GM12878 (cell line): Measurements from ENCODE around the gene TIMM17A. TPM values are rescaled to one million over a fixed set of nuclear protein-coding genes. Genes with fewer than 3 reads are reported as not detected.
A peak's percentile ranks its signal among the peaks of the same experiment; 100 is the strongest.

Source experiments
- ATAC-seq: fragments of 200-7000 bp; cut with Tn5 transposase; 3 replicates; pipeline ENCODE4 v1.9.1; 2020; ENCODE audit warnings: mild to moderate bottlenecking, moderate library complexity
- BruUV-seq: library from RNA; stranded (reverse); fragments of 400-500 nt; replicated peaks from 2 replicates; lab custom pipeline; 2021; lab: Mats Ljungman, UMichigan
- CTCF ChIA-PET: fragments of 300-600 bp; sonication (Branson Sonifier 250); formaldehyde crosslinking; extraction: SDS; loops from one replicate; lab custom pipeline; 2021; ENCODE audit warnings: inconsistent platforms; lab: Yijun Ruan, JAX
- POLR2A ChIA-PET: fragments of 350-600 bp; formaldehyde crosslinking; extraction: SDS; loops from one replicate; lab custom pipeline; 2021; ENCODE audit warnings: inconsistent platforms; lab: Charles Lee
- RAD21 ChIA-PET: fragments of 300-600 bp; sonication (Branson Sonifier 250); formaldehyde crosslinking; loops from one replicate; lab custom pipeline; 2023; ENCODE audit warnings: antibody characterized with exemption; ENCODE audit not compliant: unreplicated experiment; lab: Charles Lee
- SMC1A ChIA-PET: fragments of 300-600 bp; sonication (Branson Sonifier 250); formaldehyde crosslinking; loops from one replicate; lab custom pipeline; 2023; ENCODE audit not compliant: unreplicated experiment, uncharacterized antibody; lab: Charles Lee
- DNase-seq: peaks from one replicate; pipeline ENCODE4 v3.0.0-alpha.2; 2011; ENCODE audit warnings: low read depth, low spot score
- FAIRE-seq: peaks from 3 replicates; lab custom pipeline; 2011; peaks lifted over from hg19 to GRCh38; lab: Jason Lieb, UNC
- H2AFZ ChIP-seq: 2 replicates; pipeline ENCODE4 v1.6.0; 2011; ENCODE audit warnings: low read depth, low read length, control low read depth; ENCODE audit not compliant: control insufficient read depth
- H3K27ac ChIP-seq: 2 replicates; pipeline ENCODE4 v1.5.1; 2011; ENCODE audit warnings: control low read depth; ENCODE audit not compliant: control insufficient read depth, insufficient read depth
- H3K27me3 ChIP-seq, 2 experiments: replicated peaks in 1 of 2; 2 replicates each; pipeline versions ENCODE4 v1.6.0 to v1.6.1; 2011; ENCODE audit warnings: low read length in 1 of 2; ENCODE audit not compliant: control insufficient read depth in 2 of 2, insufficient read depth in 2 of 2
- H3K36me3 ChIP-seq, 2 experiments: 2 replicates each; pipeline ENCODE4 v1.5.1; 2011; ENCODE audit warnings: low read length in 1 of 2; ENCODE audit not compliant: control insufficient read depth in 2 of 2, insufficient read depth in 2 of 2
- H3K4me1 ChIP-seq: 2 replicates; pipeline ENCODE4 v1.6.1; 2011; ENCODE audit warnings: mild to moderate bottlenecking, low read length, moderate library complexity, mixed read lengths; ENCODE audit not compliant: control insufficient read depth, insufficient read depth
- H3K4me2 ChIP-seq: 2 replicates; pipeline ENCODE4 v1.6.0; 2011; ENCODE audit warnings: control low read depth; ENCODE audit not compliant: control insufficient read depth, insufficient read depth
- H3K4me3 ChIP-seq: fragments of 200-600 bp; sonication (generic); 2 replicates; pipeline ENCODE4 v1.5.1; 2016
- H3K79me2 ChIP-seq: 2 replicates; pipeline ENCODE4 v1.6.0; 2011; ENCODE audit warnings: low read length; ENCODE audit not compliant: control insufficient read depth, insufficient read depth
- H3K9ac ChIP-seq: 2 replicates; pipeline ENCODE4 v1.8.0; 2011; ENCODE audit warnings: low read length, control low read depth, mixed read lengths; ENCODE audit not compliant: control insufficient read depth, insufficient read depth
- H3K9me3 ChIP-seq: replicated peaks from 3 replicates; pipeline ENCODE4 v1.5.1; 2011; ENCODE audit warnings: mild to moderate bottlenecking, low read length; ENCODE audit not compliant: control insufficient read depth, insufficient read depth
- H4K20me1 ChIP-seq: 2 replicates; pipeline ENCODE4 v1.6.0; 2011; ENCODE audit not compliant: control insufficient read depth, insufficient read depth
- ASH2L ChIP-seq: fragments of 300-600, 200-600 bp; sonication (generic); IDR thresholded peaks from 2 replicates; pipeline ENCODE4 v1.6.1; 2017; ENCODE audit warnings: low read depth, mild to moderate bottlenecking, borderline replicate concordance
- BACH1 ChIP-seq: fragments of 450-650 bp; IDR thresholded peaks from 2 replicates; pipeline ENCODE4 v1.6.1; 2017; ENCODE audit warnings: mild to moderate bottlenecking, borderline replicate concordance
- EED ChIP-seq: sonication (generic); IDR thresholded peaks from 2 replicates; pipeline ENCODE4 v1.6.1; 2016; ENCODE audit warnings: antibody characterized with exemption, low read depth
- FOXM1 ChIP-seq: IDR thresholded peaks from 2 replicates; pipeline ENCODE4 v1.6.1; 2012; ENCODE audit warnings: low read depth, mild to moderate bottlenecking, inconsistent platforms, low read length, moderate library complexity
- NBN ChIP-seq: fragments of 450-650 bp; IDR thresholded peaks from 2 replicates; pipeline ENCODE4 v1.6.1; 2016
- NFXL1 ChIP-seq: fragments of 450-650 bp; IDR thresholded peaks from 2 replicates; pipeline ENCODE4 v1.6.1; 2017; ENCODE audit warnings: antibody characterized with exemption, mild to moderate bottlenecking, borderline replicate concordance
- NFYA ChIP-seq: IDR thresholded peaks from 2 replicates; pipeline ENCODE4 v1.6.1; 2011; ENCODE audit warnings: low read depth, mild to moderate bottlenecking, low read length, improper control_type of control experiment, borderline replicate concordance
- NFYB ChIP-seq: IDR thresholded peaks from 2 replicates; pipeline ENCODE4 v1.6.1; 2011; ENCODE audit warnings: low read depth, mild to moderate bottlenecking, low read length, improper control_type of control experiment, moderate library complexity; ENCODE audit not compliant: insufficient read depth
- NR2C1 ChIP-seq: fragments of 450-650 bp; IDR thresholded peaks from 2 replicates; pipeline ENCODE4 v1.6.1; 2017; ENCODE audit warnings: antibody characterized with exemption, mild to moderate bottlenecking, moderate library complexity
- PAX5 ChIP-seq: IDR thresholded peaks from 2 replicates; pipeline ENCODE4 v1.6.1; 2011; ENCODE audit warnings: low read depth, low read length, borderline replicate concordance
- RELB ChIP-seq: fragments of 450-650 bp; IDR thresholded peaks from 2 replicates; pipeline ENCODE4 v1.6.1; 2017; ENCODE audit warnings: low read depth, mild to moderate bottlenecking, moderate library complexity
- TAF1 ChIP-seq: IDR thresholded peaks from 2 replicates; pipeline ENCODE4 v1.6.1; 2011; ENCODE audit warnings: mild to moderate bottlenecking, low read depth, low read length, borderline replicate concordance
- TCF7 ChIP-seq: IDR thresholded peaks from 2 replicates; pipeline ENCODE4 v1.6.1; 2014; ENCODE audit warnings: antibody characterized with exemption, borderline replicate concordance
- WRNIP1 ChIP-seq: IDR thresholded peaks from 2 replicates; pipeline ENCODE4 v1.6.1; 2011; ENCODE audit warnings: low read depth, low read length, improper control_type of control experiment, borderline replicate concordance
- ZNF207 ChIP-seq: fragments of 450-650 bp; IDR thresholded peaks from 2 replicates; pipeline ENCODE4 v1.6.1; 2014; ENCODE audit warnings: antibody characterized with exemption, mild to moderate bottlenecking, borderline replicate concordance
- ZNF217 ChIP-seq: fragments of 450-650 bp; IDR thresholded peaks from 2 replicates; pipeline ENCODE4 v1.6.1; 2017; ENCODE audit warnings: antibody characterized with exemption, mild to moderate bottlenecking
- ZNF384 ChIP-seq: IDR thresholded peaks from 2 replicates; pipeline ENCODE4 v1.6.1; 2012; ENCODE audit warnings: low read depth, mild to moderate bottlenecking, low read length, improper control_type of control experiment, borderline replicate concordance
- ZNF687 ChIP-seq: fragments of 450-650 bp; IDR thresholded peaks from 2 replicates; pipeline ENCODE4 v1.6.1; 2017; ENCODE audit warnings: mild to moderate bottlenecking, moderate library complexity
- WGBS: methylation state at CpG from one replicate; pipeline ENCODE4 v1.1.6; 2016; ENCODE audit warnings: low lambda C conversion rate; ENCODE audit not compliant: insufficient replicate concordance, insufficient coverage; ENCODE audit errors: missing lambda C conversion rate; 5-methylcytosine and 5-hydroxymethylcytosine counted together
- in situ Hi-C: fragments of 300-500 bp; cut with MboI; formaldehyde crosslinking; loops from 9 replicates; pipeline ENCODE4 v1.14.3; 2018; ENCODE audit warnings: mixed read lengths
- intact Hi-C: fragments of 100-400 bp; cut with micrococcal nuclease; formaldehyde crosslinking; loops from one replicate; pipeline ENCODE4 v1.14.2; 2022; ENCODE audit not compliant: unreplicated experiment
- polyA plus RNA-seq, 11 experiments: library from polyadenylated mRNA; depleted of rRNA in 4 of 11; unstranded in 6 of 11; stranded (reverse) in 5 of 11; fragments of >200 nt; fragmentation: Nextera tagmentation in 4 of 11; fragmentation: Illumina TruSeq in 1 of 11; extraction: Ambion mirVana in 4 of 11; extraction: Trizol in 1 of 11; gene quantifications; 1 replicate in 1 of 11; 2 replicates in 10 of 11; pipeline versions ENCODE4 v1.2.1 to v1.2.3, GENCODE V29; 2011 to 2016; ENCODE audit warnings: inconsistent platforms in 2 of 11, missing spikeins in 2 of 11, low read depth in 1 of 11
- total RNA-seq, 4 experiments: library from RNA; depleted of rRNA in 3 of 4; stranded (reverse); fragments of >200 nt in 3 of 4; fragmentation: Illumina TruSeq in 1 of 4; extraction: Trizol in 1 of 4; gene quantifications; 2 replicates each; pipeline versions ENCODE4 v1.2.1 to v1.2.3, GENCODE V29; 2013 to 2021

TIMM17A gene
- total and polyA plus RNA-seq, 10 of the 15 experiments (the other 5 are each of a cell fraction or from before 2014, with no cell fraction given): 68.6 to 357 (median 92.4) TPM

DNA sequence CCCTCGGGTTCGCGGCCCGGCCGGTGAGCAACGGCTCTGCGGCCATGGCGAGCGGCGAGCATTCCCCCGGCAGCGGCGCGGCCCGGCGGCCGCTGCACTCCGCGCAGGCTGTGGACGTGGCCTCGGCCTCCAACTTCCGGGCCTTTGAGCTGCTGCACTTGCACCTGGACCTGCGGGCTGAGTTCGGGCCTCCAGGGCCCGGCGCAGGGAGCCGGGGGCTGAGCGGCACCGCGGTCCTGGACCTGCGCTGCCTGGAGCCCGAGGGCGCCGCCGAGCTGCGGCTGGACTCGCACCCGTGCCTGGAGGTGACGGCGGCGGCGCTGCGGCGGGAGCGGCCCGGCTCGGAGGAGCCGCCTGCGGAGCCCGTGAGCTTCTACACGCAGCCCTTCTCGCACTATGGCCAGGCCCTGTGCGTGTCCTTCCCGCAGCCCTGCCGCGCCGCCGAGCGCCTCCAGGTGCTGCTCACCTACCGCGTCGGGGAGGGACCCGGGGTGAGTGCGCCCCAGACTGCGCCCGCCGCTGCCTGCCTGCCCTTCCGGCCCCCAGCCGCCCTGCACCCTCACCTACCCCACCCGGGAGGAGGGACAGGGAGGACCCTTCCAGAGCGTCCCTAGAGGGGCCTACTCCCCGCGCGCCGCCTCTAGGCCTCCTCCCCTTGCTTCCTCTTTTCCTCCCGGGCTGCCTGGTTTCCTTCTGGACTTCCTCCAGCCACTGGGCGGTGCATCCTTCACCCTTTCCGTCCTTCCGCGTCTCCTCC, 27.5 kb downstream of the TIMM17A start, which contains the start of gene RNPEP:
Gene RNPEP (plus strand): TSS at position 26 of the 757 bp plus-strand sequence. CDS start 19 bp downstream, at position 45.
- ChIA-PET RAD21 (interaction anchor here (0.9 to 1.4 kb wide), 2 partner anchors 28 to 87 kb away, joined by 4 to 5 read pairs; partner anchors contain the start of gene ELF3), CTCF (interaction anchor here (0.5 to 3.3 kb wide), 9 partner anchors 10 to 359 kb away, joined by 3 to 18 read pairs (median 4); partner anchors contain the start of genes ELF3 and UBE2T), SMC1A (interaction anchor here (1.0 kb wide), 1 partner anchor 16 kb away, joined by 3 read pairs; no protein-coding TSS in a partner anchor), POLR2A (no interaction called here)
- Histone ChIP-seq H4K20me1 (no peaks in the 10 kb centered on the region), H3K27me3 (0 out of 4 replicates have a peak, but pooled peaks cover 0 to 2% of the 10 kb centered on the region in 2 experiments), H2AFZ (peak within 1 kb of the TSS; percentile 88), H3K27ac (peak within 1 kb of the TSS; percentile 78), H3K79me2 (peaks cover 22% of the 10 kb centered on the region), H3K4me2 (peak within 1 kb of the TSS; percentile 79), H3K9ac (peak within 1 kb of the TSS; percentile 80), H3K4me3 (peak within 1 kb of the TSS; percentile 82), H3K4me1 (peaks cover 3% of the 10 kb centered on the region), H3K36me3 (no peaks in the 10 kb centered on the region), H3K9me3 (no peaks in the 10 kb centered on the region)
- FAIRE-seq (peak; percentile 56), DNase-seq (no peak), ATAC-seq (peak; percentile 88)
- WGBS: under 1% methylated on average over 54 of the region's 80 CpGs
- in situ Hi-C loops (no loop called here), intact Hi-C loops (loop anchor here (2.0 kb wide), 1 partner anchor 28 kb away; the partner anchor contains the start of gene TIMM17A)
- no TSS peak for BruUV-seq
- no peak for TF ChIP-seq FOXM1
- peak; percentile 32; the same call in 1 of the 2 replicates for TF ChIP-seq ASH2L
- TF ChIP-seq ZNF687: peak; percentile 49; the same call in 1 of the 2 replicates
- no peak for TF ChIP-seq TCF7
- TF ChIP-seq RELB: peak; percentile 70
- TF ChIP-seq WRNIP1: no peak
- TF ChIP-seq ZNF217: no peak
- TF ChIP-seq NFYB: no peak
- TF ChIP-seq PAX5: no peak; the same call in 1 of the 2 replicates
- TF ChIP-seq NBN: peak; percentile 80
- TF ChIP-seq ZNF384: no peak
- no peak for TF ChIP-seq NFYA
- peak; percentile 38; the same call in 1 of the 2 replicates for TF ChIP-seq BACH1
- 0 out of 2 replicates have a peak, but pooled peaks have one; percentile 4 for TF ChIP-seq NR2C1
- TF ChIP-seq EED: peak; percentile 78
- TF ChIP-seq NFXL1: peak; percentile 95
- TF ChIP-seq ZNF207: no peak
- TF ChIP-seq TAF1: peak; percentile 62; the same call in 1 of the 2 replicates
